Measurements from ENCODE around the gene TMEM164. TPM values are rescaled to one million over a fixed set of nuclear protein-coding genes. Genes with fewer than 3 reads are reported as not detected.

TMEM164 gene
- total RNA-seq, 2 experiments from 2014 or later = 10.9 to 11.5 TPM

DNA sequence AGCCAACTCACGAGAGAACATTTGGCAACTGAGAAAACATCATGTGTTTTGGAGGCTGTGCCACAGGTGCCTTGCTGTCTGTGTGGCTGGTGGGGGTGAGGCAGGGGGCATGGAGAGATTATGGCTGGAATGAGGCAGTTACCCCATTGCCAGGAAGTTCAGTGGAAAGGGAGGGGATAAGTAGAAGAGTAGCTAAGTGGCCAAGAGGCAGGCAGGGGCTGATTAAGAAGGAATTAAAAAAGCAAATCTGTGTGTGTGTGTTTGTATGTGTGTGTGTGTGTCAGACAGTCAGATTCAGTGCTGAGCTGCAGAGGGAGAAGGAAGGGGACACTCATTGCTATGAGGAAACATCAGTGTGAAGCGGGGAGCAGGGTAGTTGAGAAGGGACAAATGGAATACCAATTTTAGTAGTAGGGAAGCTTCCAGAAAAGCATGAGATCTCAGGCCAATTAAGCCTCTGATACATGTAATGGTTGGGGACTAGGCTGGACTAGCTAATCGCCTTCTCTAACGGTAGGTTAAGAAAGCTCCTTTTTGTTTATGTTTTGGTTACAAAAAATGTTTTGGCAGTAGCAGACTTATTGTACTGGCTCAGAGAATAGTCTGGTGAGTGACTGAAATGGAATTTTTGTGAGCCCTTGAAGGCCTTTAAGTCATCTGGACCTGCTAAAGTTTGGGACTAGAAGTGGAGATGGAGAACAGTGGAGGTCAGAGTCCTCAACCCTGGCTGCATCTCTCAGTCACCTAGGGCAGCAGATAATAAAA lies 18.5 kb downstream of the TMEM164 start:
- ChIA-PET CTCF (interaction anchor here (0.7 kb wide), 1 partner anchor 38 kb away, joined by 3 read pairs; no protein-coding TSS in a partner anchor), POLR2A (no interaction called here)
- DNase-seq = no peak
- ATAC-seq = no peak
- intact Hi-C loops (cut with micrococcal nuclease) = no loop called here
- TF ChIP-seq, protein P1, sequence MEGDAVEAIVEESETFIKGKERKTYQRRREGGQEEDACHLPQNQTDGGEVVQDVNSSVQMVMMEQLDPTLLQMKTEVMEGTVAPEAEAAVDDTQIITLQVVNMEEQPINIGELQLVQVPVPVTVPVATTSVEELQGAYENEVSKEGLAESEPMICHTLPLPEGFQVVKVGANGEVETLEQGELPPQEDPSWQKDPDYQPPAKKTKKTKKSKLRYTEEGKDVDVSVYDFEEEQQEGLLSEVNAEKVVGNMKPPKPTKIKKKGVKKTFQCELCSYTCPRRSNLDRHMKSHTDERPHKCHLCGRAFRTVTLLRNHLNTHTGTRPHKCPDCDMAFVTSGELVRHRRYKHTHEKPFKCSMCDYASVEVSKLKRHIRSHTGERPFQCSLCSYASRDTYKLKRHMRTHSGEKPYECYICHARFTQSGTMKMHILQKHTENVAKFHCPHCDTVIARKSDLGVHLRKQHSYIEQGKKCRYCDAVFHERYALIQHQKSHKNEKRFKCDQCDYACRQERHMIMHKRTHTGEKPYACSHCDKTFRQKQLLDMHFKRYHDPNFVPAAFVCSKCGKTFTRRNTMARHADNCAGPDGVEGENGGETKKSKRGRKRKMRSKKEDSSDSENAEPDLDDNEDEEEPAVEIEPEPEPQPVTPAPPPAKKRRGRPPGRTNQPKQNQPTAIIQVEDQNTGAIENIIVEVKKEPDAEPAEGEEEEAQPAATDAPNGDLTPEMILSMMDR (IDR thresholded peaks at IDR 0.05) = no peak
- H3K9me3 Mint-ChIP-seq = no peaks in the 10 kb centered on the region
- H3K4me1 Mint-ChIP-seq (ENCODE audit: low read depth) = peaks cover 5% of the 10 kb centered on the region
- H3K27ac Mint-ChIP-seq = no peak overlapping the region
- no peak overlapping the region for H3K4me3 Mint-ChIP-seq
- no peaks in the 10 kb centered on the region for H3K27me3 Mint-ChIP-seq
- peaks cover 7% of the 10 kb centered on the region for H3K36me3 Mint-ChIP-seq (ENCODE audit: low read depth)

DNA sequence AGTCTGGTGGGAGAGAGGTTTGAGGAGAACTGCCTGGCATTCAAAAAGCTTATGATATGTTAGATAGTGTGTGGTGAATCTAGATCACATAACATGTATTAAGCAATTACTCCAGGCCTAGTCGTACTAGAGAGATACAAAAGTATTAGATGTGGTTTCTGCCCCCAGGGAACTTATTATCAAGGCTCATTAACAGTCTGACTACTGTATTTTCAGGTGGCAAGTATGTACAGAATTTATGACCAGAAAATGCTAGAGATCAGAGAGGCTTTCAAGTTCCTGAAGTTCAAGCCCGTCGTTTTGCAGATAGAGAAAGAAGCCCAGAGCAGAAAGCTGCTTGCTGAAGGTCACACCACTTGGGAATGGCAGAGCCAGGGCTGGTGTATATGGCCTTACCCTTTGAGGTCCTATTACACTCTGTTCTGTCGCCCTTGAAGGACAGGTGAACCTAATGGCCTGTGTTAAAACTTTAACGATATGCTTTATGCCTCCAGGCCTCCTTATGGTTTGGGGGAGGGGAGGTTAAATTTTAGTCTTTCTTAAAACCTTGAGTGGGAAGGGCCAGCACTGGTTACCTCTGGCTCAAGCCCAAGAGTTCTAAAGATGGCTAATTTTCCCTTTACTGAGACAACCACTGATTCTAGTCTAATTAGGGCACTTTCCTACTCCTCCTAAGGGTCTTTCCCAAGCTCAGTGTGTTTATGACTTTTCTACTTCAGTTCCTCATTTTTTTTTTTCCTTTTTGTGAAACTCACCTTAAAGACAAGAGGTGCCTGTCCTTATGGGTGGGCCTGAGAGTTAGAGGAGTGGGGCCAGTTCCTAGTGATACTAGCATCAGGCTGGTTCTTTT lies 19.9 kb downstream of the TMEM164 start:
- intact Hi-C loops (cut with micrococcal nuclease) = no loop called here
- no peak for ATAC-seq
- Mint-ChIP-seq H3K4me3 (no peak overlapping the region), H3K9me3 (no peaks in the 10 kb centered on the region), H3K27ac (no peak overlapping the region), H3K36me3 (ENCODE audit: low read depth) (peaks cover 7% of the 10 kb centered on the region), H3K27me3 (no peaks in the 10 kb centered on the region), H3K4me1 (ENCODE audit: low read depth) (peaks cover 5% of the 10 kb centered on the region)
- CTCF ChIA-PET = no interaction called here
- TF ChIP-seq, protein P1 (IDR thresholded peaks at IDR 0.05) = no peak
- no peak for DNase-seq
- POLR2A ChIA-PET = no interaction called here

DNA sequence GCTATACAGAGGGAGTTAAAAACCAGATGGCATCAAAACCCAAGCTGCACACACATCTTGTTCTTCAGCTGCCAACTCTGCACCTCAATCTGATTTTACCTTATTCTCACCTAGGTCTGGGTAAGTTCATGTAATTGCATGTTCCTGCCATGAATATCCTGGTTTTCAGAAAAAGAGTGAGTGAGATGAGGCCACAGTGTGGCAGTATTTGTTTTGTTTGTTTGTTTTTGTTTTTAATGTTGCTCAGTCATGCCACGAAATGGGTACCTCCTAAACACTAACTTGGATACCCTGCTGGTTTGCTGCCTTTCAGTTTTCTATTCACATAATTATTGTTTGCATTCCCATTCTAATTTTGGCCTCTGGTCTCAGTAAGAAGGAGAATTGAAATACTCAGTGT lies 22.5 kb downstream of the TMEM164 start:
- TF ChIP-seq, protein P1 (IDR thresholded peaks at IDR 0.05) = no peak
- Mint-ChIP-seq H3K27me3 (no peaks in the 10 kb centered on the region), H3K27ac (no peak overlapping the region), H3K36me3 (ENCODE audit: low read depth) (peaks cover 7% of the 10 kb centered on the region), H3K4me3 (no peak overlapping the region), H3K4me1 (ENCODE audit: low read depth) (peaks cover 12% of the 10 kb centered on the region), H3K9me3 (no peaks in the 10 kb centered on the region)
- DNase-seq (no peak), ATAC-seq (no peak)
- CTCF ChIA-PET = no interaction called here
- POLR2A ChIA-PET = no interaction called here
- intact Hi-C loops (cut with micrococcal nuclease) = no loop called here

DNA sequence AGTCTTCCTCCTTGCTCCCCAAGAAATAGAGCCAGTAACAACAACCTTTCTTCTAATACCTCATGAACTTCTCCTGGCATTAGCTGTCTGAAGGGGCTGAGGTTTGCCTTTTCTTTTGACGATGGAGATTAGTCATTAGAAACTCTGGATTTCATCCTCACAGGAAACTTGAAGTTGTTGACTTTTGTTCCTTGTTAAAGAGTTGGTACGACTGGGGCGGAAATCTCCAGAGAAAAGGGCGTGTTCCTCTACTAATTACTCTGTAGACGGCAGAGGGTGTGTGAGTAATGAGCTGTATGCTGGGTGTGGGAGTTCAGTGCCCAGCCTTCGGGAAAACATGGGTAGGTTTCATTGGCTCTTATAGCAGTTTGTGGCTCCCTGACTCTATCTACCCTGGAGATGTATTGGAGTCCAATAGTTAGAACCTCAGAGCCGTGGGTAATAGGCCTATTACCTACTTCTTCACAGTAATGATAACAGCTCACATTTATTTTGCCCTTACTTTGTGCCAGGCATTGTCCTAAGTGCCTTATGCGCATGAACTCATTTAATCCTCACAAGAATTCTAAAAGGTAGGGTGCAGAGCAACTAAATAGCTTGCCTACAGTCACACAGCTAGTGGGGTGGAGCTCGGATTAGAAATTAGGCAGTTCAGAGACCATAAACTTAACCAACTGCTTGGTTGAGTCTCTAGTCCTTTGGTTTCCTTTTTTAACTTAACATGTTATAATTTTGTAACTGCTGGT lies 23.4 kb downstream of the TMEM164 start:
- CTCF ChIA-PET = interaction anchor here (1.1 kb wide), 1 partner anchor 120 kb away, joined by 4 read pairs; no protein-coding TSS in a partner anchor

More for the DNA sequence above, 23.4 kb downstream of the TMEM164 start:
- no peaks in the 10 kb centered on the region for H3K9me3 Mint-ChIP-seq
- no peak overlapping the region for H3K4me3 Mint-ChIP-seq
- intact Hi-C loops (cut with micrococcal nuclease) = no loop called here
- TF ChIP-seq, protein P1 (IDR thresholded peaks at IDR 0.05) = no peak
- POLR2A ChIA-PET = interaction anchor here (0.6 kb wide), 1 partner anchor 147 kb away, joined by 3 read pairs; no protein-coding TSS in a partner anchor
- no peaks in the 10 kb centered on the region for H3K27me3 Mint-ChIP-seq
- H3K27ac Mint-ChIP-seq = no peak overlapping the region
- ATAC-seq (no peak), DNase-seq (no peak)
- H3K36me3 Mint-ChIP-seq (ENCODE audit: low read depth) = peaks cover 10% of the 10 kb centered on the region
- H3K4me1 Mint-ChIP-seq (ENCODE audit: low read depth) = peaks cover 14% of the 10 kb centered on the region

Data from activated CD8-positive, alpha-beta T cell treated with anti-CD3 and anti-CD28 coated beads for 36 hours (primary cell).